ENCODE results near the gene L3HYPDH. TPM values are rescaled to one million over a fixed set of nuclear protein-coding genes. Genes with fewer than 3 reads are reported as not detected.
"Not testable (repeated sequence)": the region's sequence is repeated elsewhere in the genome, so short reads cannot be mapped to it uniquely, and the experiment has no call there.

L3HYPDH gene
- total and polyA plus RNA-seq, 8 donors = 4.9 to 40.2 (median 17.6) TPM

GRCh38 chr14:59455411-59455810 is 28.8 kb downstream of the L3HYPDH start:
- H3K9me3 ChIP-seq = no peaks in the 10 kb centered on the region
- H3K36me3 ChIP-seq = peaks cover 0 to 11% (median 9%) of the 10 kb centered on the region in 4 donors
- H3K4me3 ChIP-seq = no peak overlapping the region
- no peak for DNase-seq
- TF ChIP-seq POLR2A (IDR thresholded peaks at IDR 0.05) = no peak
- no peak for TF ChIP-seq CTCF (IDR thresholded peaks at IDR 0.05)
- TF ChIP-seq POLR2AphosphoS5 (IDR thresholded peaks at IDR 0.05) = no peak
- no peak for TF ChIP-seq EP300 (IDR thresholded peaks at IDR 0.05)
- no peak overlapping the region for H3K27ac ChIP-seq
- no peaks in the 10 kb centered on the region for H3K4me1 ChIP-seq
- H3K27me3 ChIP-seq = no peaks in the 10 kb centered on the region
- intact Hi-C loops (cut with DNase I; ENCODE audit: low total_unique reads) = no loop called here
- 92 to 97% (median 96%) methylated on average over 1 of the region's 1 CpG for WGBS, 5 donors

- WGBS, 5 donors = 40 to 65% (median 50%) methylated on average over 2 of the region's 2 CpGs
- intact Hi-C loops (cut with DNase I; ENCODE audit: low total_unique reads) = no loop called here
- Histone ChIP-seq H3K9me3 (no peaks in the 10 kb centered on the region), H3K27me3 (no peaks in the 10 kb centered on the region), H3K4me3 (no peak overlapping the region), H3K4me1 (no peaks in the 10 kb centered on the region), H3K27ac (no peak overlapping the region), H3K36me3 (peaks cover 0 to 11% (median 9%) of the 10 kb centered on the region in 4 donors)
- no peak for DNase-seq
- TF ChIP-seq POLR2AphosphoS5 (IDR thresholded peaks at IDR 0.05) = peak in 1 of 3 donors; percentile 25
- no peak for TF ChIP-seq EP300 (IDR thresholded peaks at IDR 0.05)
- no peak for TF ChIP-seq CTCF (IDR thresholded peaks at IDR 0.05)
- no peak for TF ChIP-seq POLR2A (IDR thresholded peaks at IDR 0.05)
These were observed 30.1 kb downstream of the L3HYPDH start for GRCh38 chr14:59454139-59454538.

- intact Hi-C loops (cut with DNase I; ENCODE audit: low total_unique reads) = no loop called here
- H3K9me3 ChIP-seq = no peaks in the 10 kb centered on the region
- no peak for DNase-seq
- TF ChIP-seq POLR2A (IDR thresholded peaks at IDR 0.05) = no peak
- no peak for TF ChIP-seq POLR2AphosphoS5 (IDR thresholded peaks at IDR 0.05)
- no peak for TF ChIP-seq EP300 (IDR thresholded peaks at IDR 0.05)
- no peak for TF ChIP-seq CTCF (IDR thresholded peaks at IDR 0.05)
- H3K4me3 ChIP-seq = no peak overlapping the region
- no peak overlapping the region for H3K27ac ChIP-seq
- WGBS, 5 donors = 93 to 100% (median 94%) methylated on average over 1 of the region's 1 CpG
- peaks cover 0 to 11% (median 9%) of the 10 kb centered on the region in 4 donors for H3K36me3 ChIP-seq
- H3K27me3 ChIP-seq = no peaks in the 10 kb centered on the region
- H3K4me1 ChIP-seq = no peaks in the 10 kb centered on the region
These were observed 32.4 kb downstream of the L3HYPDH start for GRCh38 chr14:59451849-59452248.

GRCh38 chr14:59450716-59451115 is 33.5 kb downstream of the L3HYPDH start:
- no peak overlapping the region for H3K4me3 ChIP-seq
- no peaks in the 10 kb centered on the region for H3K9me3 ChIP-seq
- TF ChIP-seq EP300 (IDR thresholded peaks at IDR 0.05) = no peak
- no peak for TF ChIP-seq CTCF (IDR thresholded peaks at IDR 0.05)
- no peak for TF ChIP-seq POLR2AphosphoS5 (IDR thresholded peaks at IDR 0.05)
- TF ChIP-seq POLR2A (IDR thresholded peaks at IDR 0.05) = no peak
- no peak overlapping the region for H3K27ac ChIP-seq
- no peaks in the 10 kb centered on the region for H3K27me3 ChIP-seq
- H3K4me1 ChIP-seq = no peaks in the 10 kb centered on the region
- 92 to 96% (median 93%) methylated on average over 3 of the region's 3 CpGs for WGBS, 5 donors
- DNase-seq = no peak
- intact Hi-C loops (cut with DNase I; ENCODE audit: low total_unique reads) = no loop called here
- peaks cover 0 to 8% (median 5%) of the 10 kb centered on the region in 4 donors for H3K36me3 ChIP-seq

GRCh38 chr14:59448673-59449072 is 35.5 kb downstream of the L3HYPDH start:
- WGBS, 5 donors = 75 to 85% (median 77%) methylated on average over 2 of the region's 2 CpGs
- H3K9me3 ChIP-seq; DNase-seq; H3K4me1 ChIP-seq; H3K27ac ChIP-seq; H3K4me3 ChIP-seq; H3K36me3 ChIP-seq; H3K27me3 ChIP-seq; intact Hi-C loops (cut with DNase I; ENCODE audit: low total_unique reads): not testable (repeated sequence)
